IPS DF 6.9 (cell line): ENCODE results near the gene TRIM69.

Source experiments
- DNase-seq: peaks from one replicate; pipeline ENCODE4 v3.0.0-alpha.2; 2013; ENCODE audit warnings: low read depth, low spot score
- H3K27ac ChIP-seq: one replicate; pipeline ENCODE4 v1.5.1; 2013; ENCODE audit warnings: low read length, control low read depth
- H3K27me3 ChIP-seq: 2 replicates; pipeline ENCODE4 v1.6.1; 2013; ENCODE audit warnings: mild to moderate bottlenecking, low read length; ENCODE audit not compliant: control insufficient read depth, insufficient read depth
- H3K36me3 ChIP-seq: 2 replicates; pipeline ENCODE4 v1.6.1; 2013; ENCODE audit warnings: low read length; ENCODE audit not compliant: control insufficient read depth, insufficient read depth
- H3K4me1 ChIP-seq: 2 replicates; pipeline ENCODE4 v1.6.1; 2013; ENCODE audit warnings: low read length; ENCODE audit not compliant: control insufficient read depth, insufficient read depth
- H3K4me3 ChIP-seq: 2 replicates; pipeline ENCODE4 v1.5.1; 2013; ENCODE audit warnings: mild to moderate bottlenecking, low read length
- H3K9me3 ChIP-seq: 2 replicates; pipeline ENCODE4 v1.6.1; 2013; ENCODE audit warnings: low read length, inconsistent platforms; ENCODE audit not compliant: control insufficient read depth, insufficient read depth
- WGBS: extraction: QIAGEN DNeasy Blood & Tissue Kit; methylation state at CpG from one replicate; pipeline ENCODE4 v1.1.7; 2013; ENCODE audit warnings: mixed read lengths, missing lambda C conversion rate; ENCODE audit not compliant: insufficient read length, insufficient coverage; 5-methylcytosine and 5-hydroxymethylcytosine counted together

TRIM69 gene

GRCh38 chr15:44706946-44707636, 29.2 kb upstream of the TRIM69 start:
- Histone ChIP-seq H3K4me3 (no peak overlapping the region), H3K27me3 (no peaks in the 10 kb centered on the region), H3K9me3 (no peaks in the 10 kb centered on the region), H3K36me3 (no peaks in the 10 kb centered on the region), H3K27ac (no peak overlapping the region), H3K4me1 (no peaks in the 10 kb centered on the region)
- no CpG with 5 or more reads among the region's 2 CpGs for WGBS
- DNase-seq, result no peak

- peak overlapping the region; percentile 56; the same call in 1 of the 2 replicates for H3K4me3 ChIP-seq
- H3K9me3 ChIP-seq, result no peaks in the 10 kb centered on the region
- H3K27ac ChIP-seq, result no peak overlapping the region
- H3K36me3 ChIP-seq, result no peaks in the 10 kb centered on the region
- WGBS, result no CpG with 5 or more reads among the region's 11 CpGs
- no peaks in the 10 kb centered on the region; the same call in 1 of the 2 replicates for H3K27me3 ChIP-seq
- H3K4me1 ChIP-seq, result no peaks in the 10 kb centered on the region
- DNase-seq, result no peak
Observed at GRCh38 chr15:44710236-44711095, 25.9 kb upstream of the TRIM69 start.

GRCh38 chr15:44711096-44711742, 25.1 kb upstream of the TRIM69 start, which contains the start of the genes B2M and PATL2:
TSS of gene B2M (plus strand) at chr15:44711517. CDS start at chr15:44711547, 30 bp downstream.
TSS of gene PATL2 (minus strand) at chr15:44711323. CDS start at chr15:44676490, 34,833 bp downstream.
- Histone ChIP-seq H3K4me1 (no peaks in the 10 kb centered on the region), H3K36me3 (no peaks in the 10 kb centered on the region), H3K27ac (no peak within 1 kb of the TSS), H3K27me3 (no peaks in the 10 kb centered on the region; the same call in 1 of the 2 replicates), H3K9me3 (no peaks in the 10 kb centered on the region), H3K4me3 (peak within 1 kb of the TSS; percentile 56)
- peak; percentile 82 for DNase-seq
- no CpG with 5 or more reads among the region's 37 CpGs for WGBS

GRCh38 chr15:44711743-44712345, 24.5 kb upstream of the TRIM69 start:
- no peak for DNase-seq
- H3K36me3 ChIP-seq, result no peaks in the 10 kb centered on the region; the same call in 1 of the 2 replicates

GRCh38 chr15:44712346-44713005, 23.9 kb upstream of the TRIM69 start:
- no CpG with 5 or more reads among the region's 24 CpGs for WGBS
- H3K36me3 ChIP-seq, result no peaks in the 10 kb centered on the region; the same call in 1 of the 2 replicates
- H3K27me3 ChIP-seq, result no peaks in the 10 kb centered on the region; the same call in 1 of the 2 replicates
- no peak for DNase-seq
- no peaks in the 10 kb centered on the region for H3K9me3 ChIP-seq
- no peaks in the 10 kb centered on the region for H3K4me1 ChIP-seq
- H3K27ac ChIP-seq, result no peak overlapping the region
- H3K4me3 ChIP-seq, result no peak overlapping the region

More at GRCh38 chr15:44711743-44712345, 24.5 kb upstream of the TRIM69 start:
- no peaks in the 10 kb centered on the region; the same call in 1 of the 2 replicates for H3K27me3 ChIP-seq
- no peaks in the 10 kb centered on the region for H3K4me1 ChIP-seq
- no CpG with 5 or more reads among the region's 46 CpGs for whole genome bisulfite sequencing
- H3K27ac ChIP-seq, result no peak overlapping the region
- peak overlapping the region; percentile 56 for H3K4me3 ChIP-seq
- no peaks in the 10 kb centered on the region for H3K9me3 ChIP-seq

GRCh38 chr15:44713006-44713966, 23.0 kb upstream of the TRIM69 start:
- no peak for DNase-seq
- WGBS, result no CpG with 5 or more reads among the region's 5 CpGs
- Histone ChIP-seq H3K4me3 (no peak overlapping the region), H3K36me3 (no peaks in the 10 kb centered on the region; the same call in 1 of the 2 replicates), H3K4me1 (no peaks in the 10 kb centered on the region), H3K27me3 (no peaks in the 10 kb centered on the region; the same call in 1 of the 2 replicates), H3K9me3 (no peaks in the 10 kb centered on the region), H3K27ac (no peak overlapping the region)

GRCh38 chr15:44715142-44715796, 21.1 kb upstream of the TRIM69 start:
- DNase-seq, result no peak
- Histone ChIP-seq H3K4me1 (no peaks in the 10 kb centered on the region), H3K9me3 (no peaks in the 10 kb centered on the region), H3K27me3 (no peaks in the 10 kb centered on the region; the same call in 1 of the 2 replicates), H3K4me3 (no peak overlapping the region), H3K36me3 (no peaks in the 10 kb centered on the region; the same call in 1 of the 2 replicates), H3K27ac (no peak overlapping the region)
- WGBS, result no CpG with 5 or more reads among the region's 6 CpGs

GRCh38 chr15:44715797-44716334, 20.5 kb upstream of the TRIM69 start:
- Histone ChIP-seq H3K27ac (no peak overlapping the region), H3K36me3 (no peaks in the 10 kb centered on the region; the same call in 1 of the 2 replicates), H3K9me3 (no peaks in the 10 kb centered on the region), H3K4me3 (no peak overlapping the region), H3K4me1 (no peaks in the 10 kb centered on the region), H3K27me3 (no peaks in the 10 kb centered on the region; the same call in 1 of the 2 replicates)
- DNase-seq, result no peak
- WGBS, result no CpG with 5 or more reads among the region's 2 CpGs
